GM18519 (cell line): ENCODE data around the gene RFTN1.

Experiments
- ATAC-seq: cut with Tn5 transposase; IDR thresholded peaks from one replicate; pipeline ENCODE4 v1.9.1; 2021; ENCODE audit warnings: mild to moderate bottlenecking, moderate library complexity; ENCODE audit not compliant: unreplicated experiment, low FRiP score

Gene RFTN1

DNA sequence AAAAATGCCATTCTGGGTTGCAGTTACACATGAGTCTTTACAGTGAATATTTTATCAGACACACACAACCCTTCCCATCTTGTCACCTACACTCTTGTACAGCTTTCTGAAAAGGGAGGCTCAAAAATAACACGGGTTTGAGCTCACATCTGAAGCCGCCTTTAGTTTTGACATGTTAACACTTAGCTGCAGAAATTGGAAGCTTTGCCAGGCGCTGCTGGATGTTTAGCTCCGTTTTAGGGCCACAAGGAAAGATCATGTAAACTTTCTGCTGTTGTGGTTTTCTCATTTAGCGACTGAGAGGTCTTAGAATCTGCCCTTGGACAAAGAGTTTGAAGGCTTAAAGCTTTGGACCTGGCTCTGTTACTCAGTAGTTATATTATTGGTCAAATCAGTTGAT lies 128.3 kb downstream of the RFTN1 start:
- no peak for ATAC-seq

DNA sequence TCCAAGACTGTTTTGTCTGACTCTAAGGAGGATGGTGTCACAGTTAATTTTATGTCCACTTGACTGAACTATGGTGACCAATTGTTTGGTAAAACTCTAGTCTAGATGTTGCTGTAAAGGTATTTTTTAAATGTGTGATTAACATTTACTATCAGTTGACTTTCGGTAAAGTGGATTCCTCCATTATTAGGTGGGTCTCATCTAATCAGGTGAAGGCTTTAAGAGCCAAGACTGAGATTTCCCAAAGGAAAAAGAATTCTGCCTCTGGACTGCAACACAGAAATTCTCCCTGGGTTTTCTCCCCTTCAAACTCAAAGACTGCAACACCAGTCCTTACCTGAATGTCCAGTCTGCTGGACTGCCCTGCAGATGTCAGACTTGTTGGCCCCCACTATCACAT lies 129.6 kb downstream of the RFTN1 start:
- no peak for ATAC-seq

DNA sequence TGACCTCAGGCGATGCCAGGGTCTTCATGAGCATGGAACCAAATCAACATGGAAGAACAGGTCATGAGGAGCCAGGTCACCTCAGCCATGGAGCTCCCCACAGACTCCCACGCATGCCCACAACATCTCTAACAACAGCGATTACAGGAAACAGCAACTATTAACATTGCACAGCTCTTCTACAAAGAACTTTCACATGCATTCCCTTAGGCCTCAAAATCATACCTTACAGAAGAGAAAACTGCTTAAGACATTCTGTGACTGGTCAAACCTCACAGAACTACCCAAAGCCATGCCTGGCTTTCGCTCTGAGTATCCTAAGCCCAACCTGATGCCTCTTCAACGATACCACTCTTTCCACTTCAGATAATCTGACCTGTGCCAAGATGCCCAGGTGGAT lies 130.7 kb downstream of the RFTN1 start:
- peak; percentile 41 for ATAC-seq

DNA sequence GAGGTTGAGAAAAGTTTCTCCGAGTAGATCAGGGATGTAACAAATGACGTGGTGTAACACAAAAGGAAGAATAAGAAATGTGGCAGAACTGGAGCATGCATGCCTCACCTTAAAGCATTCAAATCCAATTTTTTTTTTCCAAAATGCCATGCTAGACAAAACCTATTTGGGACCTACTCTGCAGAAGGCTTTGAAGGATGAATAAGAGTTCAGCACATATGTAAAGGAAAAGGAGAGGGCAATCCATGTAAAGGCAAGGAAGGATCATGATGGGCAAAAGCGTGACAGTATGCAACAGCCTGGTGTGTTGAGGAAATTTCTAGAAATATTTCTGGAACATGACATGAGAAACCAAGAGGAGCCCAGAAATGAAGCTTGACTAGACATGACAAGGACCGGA lies 132.1 kb downstream of the RFTN1 start:
- no peak for ATAC-seq

DNA sequence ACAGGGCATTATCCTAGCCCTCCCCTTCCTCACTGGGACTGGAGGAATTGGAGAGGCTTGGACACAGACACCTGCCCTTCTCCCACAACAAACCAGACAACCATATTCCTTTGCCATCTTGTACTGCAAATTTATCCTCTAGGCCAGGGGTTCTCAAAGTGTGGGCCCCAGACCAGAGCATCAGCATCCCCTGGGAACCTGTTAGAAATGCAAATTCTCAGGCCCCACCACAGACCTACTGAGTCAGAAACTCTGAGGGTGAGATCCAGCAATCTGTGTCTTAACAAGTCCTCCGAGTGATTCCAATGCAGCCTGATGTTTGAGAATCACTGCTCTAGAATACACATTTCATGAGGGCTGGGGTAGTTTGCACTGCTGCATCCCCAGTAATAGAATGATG lies 133.1 kb downstream of the RFTN1 start:
- no peak for ATAC-seq

DNA sequence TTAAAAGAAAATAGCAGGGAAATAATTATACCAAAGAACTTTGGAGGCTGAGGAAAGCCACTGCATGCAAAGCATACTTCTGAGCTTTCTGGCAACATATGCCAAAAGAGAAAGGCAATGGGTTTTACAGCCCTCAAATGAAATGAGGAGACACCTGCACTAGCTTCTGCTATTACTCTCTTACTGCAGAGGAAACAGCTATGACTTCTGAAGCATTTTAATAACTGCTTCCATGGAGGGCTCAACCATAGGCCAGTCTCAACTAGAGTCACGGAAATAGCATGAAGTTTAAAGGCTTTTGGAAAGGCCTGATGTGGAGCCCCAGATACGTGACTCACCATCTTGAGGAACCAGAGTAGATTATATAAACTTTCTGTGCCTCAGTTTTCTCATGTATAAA lies 133.7 kb downstream of the RFTN1 start:
- no peak for ATAC-seq

DNA sequence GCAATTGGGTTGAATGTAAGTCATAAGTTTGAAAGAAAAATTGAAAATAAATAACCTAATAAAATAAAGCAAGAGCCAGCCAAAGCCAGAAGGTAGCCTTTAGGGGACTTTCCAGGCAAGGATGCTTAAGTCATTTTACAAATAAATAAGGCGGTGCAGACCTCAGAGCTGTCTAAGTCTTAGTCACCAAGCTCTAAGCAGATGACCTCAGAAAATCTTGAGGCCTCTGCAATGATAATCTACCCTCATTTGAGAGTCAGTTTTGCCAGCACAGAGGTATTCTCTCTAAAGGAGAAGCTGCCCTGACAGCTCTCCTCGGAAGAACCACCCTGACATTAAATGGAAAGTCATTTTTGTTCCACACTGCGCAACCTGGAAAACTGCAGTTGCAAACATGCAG lies 134.6 kb downstream of the RFTN1 start:
- ATAC-seq: peak; percentile 57

DNA sequence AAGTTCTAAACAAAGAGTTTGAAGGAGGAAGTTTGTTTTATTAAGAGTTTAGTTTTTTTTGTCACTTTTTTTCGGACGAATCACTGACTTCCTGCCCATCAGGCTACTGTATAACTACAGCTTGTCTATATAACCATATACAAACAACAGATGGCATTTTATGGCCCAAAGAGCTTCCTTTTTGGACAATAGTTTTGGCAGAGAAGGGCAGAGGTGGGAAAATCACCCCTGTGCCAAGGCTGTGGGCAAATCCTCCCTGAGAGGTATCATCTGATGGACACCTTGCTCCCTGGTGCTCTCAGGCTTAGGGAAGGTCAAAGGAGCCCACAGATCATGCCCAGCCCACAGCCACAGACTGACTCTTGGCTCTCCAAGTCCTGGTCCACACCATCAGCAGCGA lies 135.1 kb downstream of the RFTN1 start:
- ATAC-seq: no peak

DNA sequence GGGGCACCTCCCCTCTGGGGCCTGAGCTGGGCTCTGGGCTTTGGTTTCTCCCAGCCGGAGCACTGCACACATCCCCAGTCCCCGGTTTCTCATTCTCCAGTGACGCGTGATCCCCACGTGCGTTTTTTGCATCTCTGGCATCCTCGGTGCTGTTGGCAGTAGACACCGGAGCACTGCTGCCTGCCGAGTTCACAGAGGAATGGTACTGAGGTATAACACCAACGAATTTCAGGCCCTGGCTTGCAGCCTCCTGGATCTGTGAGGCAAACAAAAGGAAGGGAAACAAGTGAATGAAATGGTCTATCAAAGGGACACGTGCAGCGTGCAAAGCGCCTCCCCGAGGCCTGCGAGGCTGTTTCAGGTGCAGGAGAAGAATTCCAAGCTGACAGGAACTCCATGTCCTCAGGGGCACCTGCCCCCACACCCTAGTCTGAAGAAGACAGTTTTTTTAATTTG lies 135.6 kb downstream of the RFTN1 start:
- ATAC-seq: no peak

DNA sequence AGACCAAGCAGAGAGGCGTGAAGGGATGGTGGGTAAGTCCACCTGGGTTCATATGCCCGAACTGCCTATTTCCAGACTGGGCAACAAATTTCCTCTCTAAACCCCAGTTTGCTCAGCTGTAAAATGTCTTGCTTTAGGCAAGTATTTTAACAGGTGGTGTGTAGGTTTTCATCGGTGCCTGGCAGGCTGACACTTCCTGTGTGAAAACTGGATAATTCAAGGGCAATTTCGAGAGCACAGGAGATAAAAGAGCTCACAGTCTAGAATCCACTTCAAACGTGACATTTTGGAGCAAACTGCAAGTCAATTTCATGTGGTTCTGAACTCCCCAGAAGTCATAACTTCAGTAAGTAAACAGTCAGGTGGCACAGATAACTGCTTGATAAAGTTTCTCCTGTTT lies 136.3 kb downstream of the RFTN1 start:
- no peak for ATAC-seq

DNA sequence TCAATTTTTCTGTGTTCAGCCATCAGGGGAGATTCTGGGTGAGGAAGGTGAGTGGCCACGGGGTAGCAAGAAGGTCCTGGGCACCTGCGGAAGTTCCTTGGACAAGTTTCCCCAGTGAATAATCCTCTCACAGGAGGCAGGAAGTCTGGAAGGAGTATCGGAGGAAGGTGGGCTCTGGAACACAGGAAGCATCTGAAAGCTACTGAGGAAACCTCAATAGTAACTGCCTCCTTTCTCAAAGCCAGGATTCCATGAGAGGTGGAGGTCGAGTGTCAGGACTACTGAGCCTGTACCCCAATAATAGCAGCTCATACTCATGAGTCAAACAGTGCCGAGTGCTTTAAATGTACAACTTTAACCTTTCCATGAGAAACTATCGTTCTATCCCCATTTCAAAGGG lies 137.6 kb downstream of the RFTN1 start:
- no peak for ATAC-seq

DNA sequence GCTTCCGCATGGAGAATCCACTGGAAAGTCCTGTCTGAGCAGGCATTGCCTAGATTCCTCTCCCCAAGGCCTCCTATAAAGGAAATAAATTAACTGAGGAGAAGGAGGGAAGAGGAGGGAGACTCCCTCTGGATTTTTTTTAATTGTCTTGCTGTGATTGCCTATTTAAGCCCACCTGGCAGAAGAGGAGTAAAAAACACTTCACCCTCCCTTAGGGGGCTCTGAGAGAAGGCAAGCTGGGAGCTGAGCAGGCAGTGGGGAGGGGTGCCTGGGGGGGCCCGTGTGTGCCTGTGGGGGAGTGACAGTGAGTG lies 138.6 kb downstream of the RFTN1 start:
- no peak for ATAC-seq

DNA sequence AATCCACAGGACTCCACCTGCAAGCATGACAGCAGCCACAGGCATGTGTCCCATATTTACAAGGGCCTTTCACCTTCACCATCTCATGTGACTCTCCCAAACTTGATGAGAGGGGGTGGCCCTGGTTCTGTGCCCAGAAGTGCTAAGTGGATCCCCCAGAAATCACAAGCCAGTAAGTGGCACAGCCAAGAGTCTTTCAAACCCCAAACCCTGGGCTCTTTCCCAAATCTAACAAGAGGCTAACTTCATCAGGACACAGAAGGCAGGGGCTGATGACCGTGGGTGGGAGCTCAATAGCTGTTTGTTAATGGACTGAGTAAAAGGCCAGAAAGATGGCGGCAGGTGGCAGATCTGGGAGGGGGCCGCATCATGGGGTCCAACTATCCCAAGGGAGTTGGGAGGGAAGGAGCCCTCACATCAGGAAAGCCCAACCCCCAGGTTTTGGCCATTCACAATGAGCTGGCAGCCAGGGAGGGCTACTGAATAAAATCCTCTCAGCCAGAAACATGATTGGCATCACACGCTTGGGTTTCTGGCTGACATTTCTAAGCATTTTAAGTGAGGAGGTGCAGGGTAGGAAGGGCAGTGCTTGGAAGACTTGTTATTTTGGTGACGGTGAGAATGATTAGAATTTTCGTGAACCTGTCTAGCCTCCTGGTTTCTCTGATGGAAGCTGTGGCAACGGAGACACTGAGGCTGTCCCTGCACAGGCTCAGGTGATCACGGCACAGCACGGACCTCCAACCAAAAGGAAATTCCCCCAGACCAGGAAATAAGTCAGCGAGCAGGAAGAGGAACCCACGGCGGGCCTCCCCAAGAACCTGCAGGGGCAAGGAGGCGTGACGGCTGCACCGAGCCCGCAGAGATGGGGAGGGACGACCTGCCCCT lies 139.2 kb downstream of the RFTN1 start:
- no peak for ATAC-seq

DNA sequence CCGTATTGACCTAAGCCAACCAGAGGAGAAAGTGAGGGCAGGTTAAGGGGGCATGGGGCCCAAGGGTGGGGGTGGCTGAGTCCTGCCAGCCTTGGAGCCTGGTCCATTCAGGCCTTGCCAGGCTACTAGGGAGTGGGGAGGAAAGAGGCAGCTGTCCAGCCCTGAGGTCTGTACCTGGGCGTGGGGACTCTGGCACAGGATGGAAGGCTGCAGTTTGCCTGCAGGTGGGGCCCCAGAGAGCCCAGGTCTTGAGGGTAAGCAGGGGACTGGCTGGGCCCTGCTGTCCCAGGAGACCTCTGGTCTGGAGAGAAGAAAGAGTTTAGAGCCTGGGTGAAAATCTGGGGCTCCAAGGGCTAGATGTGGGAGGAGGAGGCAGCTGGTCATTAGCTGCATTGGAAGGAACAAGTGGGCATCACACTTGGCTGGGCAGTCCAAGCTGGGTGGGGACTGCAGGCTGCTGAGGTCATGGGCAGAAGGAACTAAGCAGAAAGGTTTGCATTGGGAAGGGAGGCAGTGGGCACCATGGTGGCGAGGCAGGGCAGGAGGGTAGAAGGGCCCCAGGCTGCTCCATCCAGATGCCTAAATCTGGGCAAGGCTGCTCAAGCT lies 140.1 kb downstream of the RFTN1 start:
- no peak for ATAC-seq

DNA sequence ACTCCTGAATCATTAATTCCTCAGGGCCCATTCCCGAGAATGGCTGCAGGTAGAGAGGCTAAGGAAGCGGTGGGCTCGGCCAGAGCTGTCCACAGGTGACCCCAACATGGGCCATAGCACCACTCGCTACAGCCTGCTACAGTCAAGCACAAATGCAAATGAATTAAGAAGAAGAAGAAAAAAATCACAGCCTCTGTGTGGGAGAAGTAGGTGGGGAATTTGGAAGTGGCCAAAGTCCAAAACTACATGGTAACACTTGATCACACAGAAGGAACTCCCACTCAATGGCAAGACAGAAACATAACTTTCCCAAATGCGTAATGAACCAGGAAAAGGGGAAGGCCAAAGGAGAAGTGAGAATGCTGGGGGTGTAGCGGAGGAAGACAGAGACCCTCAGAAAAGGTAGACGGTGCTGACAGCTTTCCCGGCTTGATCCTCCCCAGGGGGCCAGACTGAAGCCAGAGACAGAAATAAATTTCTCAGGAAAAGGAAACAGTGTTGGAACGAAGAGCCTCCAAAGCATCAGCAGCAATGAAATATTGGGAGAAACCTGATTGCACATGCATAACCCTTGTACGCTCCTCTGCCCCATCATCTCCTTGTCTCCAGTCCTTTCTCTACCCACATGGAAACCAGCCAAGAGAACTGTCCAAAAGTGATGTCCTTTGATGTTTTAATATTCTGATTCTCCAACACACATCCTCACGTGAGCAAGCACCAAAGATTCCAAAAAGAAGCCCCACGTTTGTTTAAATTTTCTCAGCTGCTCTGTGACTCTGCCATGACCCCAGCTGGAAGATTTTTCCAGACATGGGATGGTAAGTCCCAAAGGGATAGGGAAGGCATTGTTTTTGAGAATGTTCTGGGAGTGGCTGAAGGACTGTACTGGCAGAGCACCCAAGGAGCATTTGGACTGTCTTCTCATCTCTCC lies 140.9 kb downstream of the RFTN1 start:
- ATAC-seq: peak; percentile 23

DNA sequence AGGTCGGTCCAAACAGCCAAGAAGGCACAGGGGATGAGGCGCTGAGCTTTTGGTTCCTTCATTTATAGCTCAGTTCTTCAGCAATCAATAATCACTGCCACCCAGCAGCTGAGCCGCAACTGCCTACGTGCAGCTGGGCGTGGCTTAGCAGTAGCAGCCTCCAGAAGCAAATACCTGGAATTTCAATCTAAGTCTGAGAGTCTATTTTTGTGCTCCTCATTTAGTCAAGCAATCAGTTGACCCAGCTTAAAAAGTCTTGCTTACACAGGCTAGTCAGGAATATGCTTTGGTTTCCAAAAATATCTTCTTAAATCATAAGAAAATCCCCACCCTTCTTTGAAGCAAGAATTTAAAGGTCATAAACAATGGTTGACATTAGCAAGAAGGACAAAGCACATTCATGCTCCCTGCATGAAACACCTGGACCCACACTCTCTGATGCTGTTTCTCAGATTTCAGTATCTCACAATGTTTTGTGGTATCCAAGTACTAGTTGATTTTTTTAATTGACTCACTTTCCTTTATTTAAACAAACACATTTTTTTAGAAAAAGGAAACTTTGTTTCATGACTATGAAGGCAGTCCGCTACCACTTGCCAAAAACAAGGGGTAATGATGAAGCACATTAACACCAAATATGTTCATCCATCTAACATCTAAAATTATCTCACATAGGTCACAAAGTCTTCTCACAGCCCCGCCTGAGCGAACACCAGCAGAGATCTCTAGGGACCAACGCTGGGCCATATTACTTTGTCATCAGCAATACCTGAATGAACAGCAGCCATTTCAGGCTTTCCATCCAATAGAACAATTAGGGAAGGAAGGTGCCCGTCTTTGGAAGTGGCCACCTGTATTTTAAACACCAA lies 142.4 kb downstream of the RFTN1 start:
- ATAC-seq: peak; percentile 28

DNA sequence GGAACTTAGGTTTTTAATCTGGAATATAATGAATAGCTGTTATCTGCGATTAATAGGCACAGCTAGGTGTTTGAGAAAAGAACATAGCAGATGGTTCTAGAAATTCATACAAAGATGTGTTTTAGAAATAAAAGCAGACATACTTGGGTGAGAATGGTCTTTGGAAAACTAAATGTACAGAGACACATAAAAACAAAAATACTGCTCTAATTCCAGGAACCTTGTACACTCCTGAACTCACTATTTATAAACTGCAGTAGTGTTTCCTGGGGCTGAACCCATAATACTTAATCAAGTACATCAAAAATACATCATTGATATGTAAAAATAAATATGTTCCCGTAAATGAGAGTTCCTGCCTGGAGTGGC lies 143.0 kb downstream of the RFTN1 start:
- no peak for ATAC-seq

DNA sequence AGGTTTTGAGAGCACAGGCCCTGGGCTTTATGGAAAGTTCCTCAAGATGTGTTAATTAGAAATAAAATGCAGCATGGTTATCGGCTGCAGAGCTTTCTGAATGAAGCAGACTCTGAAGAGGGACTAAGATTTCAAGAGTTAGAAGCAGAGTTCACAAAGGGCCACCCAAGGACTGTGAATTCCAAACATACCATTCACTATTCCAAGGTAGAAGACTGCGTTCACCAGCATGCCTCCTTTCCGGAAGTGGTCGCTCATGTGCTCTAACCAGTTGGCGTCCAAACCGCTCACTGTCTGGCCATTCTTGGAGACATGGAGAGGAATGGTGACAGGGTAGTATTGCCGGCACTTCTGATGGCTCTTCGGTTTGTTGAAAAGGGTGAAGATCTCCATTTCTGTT lies 143.6 kb downstream of the RFTN1 start:
- no peak for ATAC-seq

DNA sequence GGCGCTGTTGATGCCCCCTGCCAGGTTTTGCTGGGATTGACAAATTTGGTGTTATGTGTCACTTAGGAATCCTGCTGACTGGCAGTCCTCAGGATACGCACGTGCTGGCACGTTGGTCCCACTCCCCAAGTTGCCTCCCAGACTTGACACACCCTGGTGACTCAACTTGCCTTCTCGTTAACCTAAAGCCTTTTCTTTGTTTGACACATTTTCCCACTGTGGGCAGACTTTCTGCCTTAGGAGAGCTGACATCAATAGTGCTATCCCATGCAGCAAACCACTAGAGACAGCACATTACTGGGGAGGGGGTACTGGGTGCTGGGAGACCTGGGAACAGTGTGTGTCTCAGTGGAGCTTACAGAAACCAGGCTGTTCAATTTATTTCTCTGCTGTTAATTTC lies 144.2 kb downstream of the RFTN1 start:
- ATAC-seq: no peak

DNA sequence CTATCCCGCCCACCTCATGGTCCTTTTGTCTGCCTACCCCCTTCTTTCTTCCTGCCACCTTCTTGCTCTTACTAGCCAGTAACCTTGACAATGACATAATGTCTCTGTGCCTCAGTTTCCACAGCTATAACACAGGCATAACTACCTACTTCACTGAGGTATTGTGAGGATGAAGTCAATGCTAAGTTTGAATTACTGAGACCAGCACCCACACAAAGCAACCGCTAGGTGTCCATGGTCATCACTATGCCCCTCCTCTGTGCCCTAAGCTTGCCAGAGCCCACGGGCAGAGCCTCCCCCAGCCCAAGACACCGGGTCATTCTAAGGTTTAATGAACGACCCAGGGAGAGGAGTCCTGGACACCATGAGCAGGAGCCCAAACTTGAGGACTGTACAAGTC lies 146.9 kb downstream of the RFTN1 start:
- no peak for ATAC-seq
